IPS-18c (cell line): ENCODE data around the gene CMTM8.

Experiments
- H3K4me3 ChIP-seq: 2 replicates; pipeline ENCODE4 v1.7.0; 2013; ENCODE audit warnings: low read depth, mild to moderate bottlenecking, low read length, moderate library complexity; ENCODE audit not compliant: insufficient read depth
- H3K9me3 ChIP-seq: one replicate; pipeline ENCODE4 v1.6.1; 2013; ENCODE audit warnings: mild to moderate bottlenecking, low read length, moderate library complexity; ENCODE audit not compliant: control insufficient read depth, insufficient read depth

The CMTM8 gene

DNA sequence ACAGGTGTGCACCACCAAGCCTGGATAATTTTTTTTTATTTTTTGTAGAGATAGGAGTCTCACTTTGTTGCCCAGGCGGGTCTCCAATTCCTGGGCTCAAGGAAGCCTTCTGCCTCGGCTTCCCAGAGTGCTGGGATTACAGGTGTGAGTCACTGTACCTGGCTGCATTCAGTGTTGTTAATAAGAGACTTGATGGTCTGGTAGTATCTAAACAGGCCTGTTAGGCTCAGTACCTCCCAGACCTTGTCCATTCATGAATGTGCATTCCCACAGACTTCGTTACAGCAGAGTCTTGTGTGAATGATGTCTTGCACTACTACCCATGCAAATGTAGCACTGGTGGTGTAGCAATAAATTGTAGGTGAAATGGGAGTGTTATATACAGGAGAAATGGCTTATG, 17.7 kb downstream of the CMTM8 start:
- Histone ChIP-seq H3K9me3 (peaks cover 3% of the 10 kb centered on the region), H3K4me3 (no peak overlapping the region)

DNA sequence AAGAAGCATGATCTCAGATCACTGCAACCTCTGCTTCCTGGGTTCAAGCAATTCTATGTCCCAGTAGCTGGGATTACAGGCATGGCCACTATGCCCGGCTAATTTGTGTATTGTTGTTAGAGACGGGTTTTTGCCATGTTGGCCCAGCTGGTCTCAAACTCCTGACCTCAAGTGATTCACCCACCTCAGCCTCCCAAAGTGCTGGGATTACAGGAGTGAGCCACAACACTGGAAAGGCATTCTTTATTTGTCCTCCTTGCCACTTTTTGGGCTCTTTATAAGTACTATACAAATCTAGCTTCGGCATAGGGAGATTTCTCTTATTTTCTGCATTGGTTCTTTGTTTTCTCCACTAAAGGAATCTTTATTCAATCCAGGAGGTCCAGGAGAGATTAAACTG, 18.6 kb downstream of the CMTM8 start:
- Histone ChIP-seq H3K9me3 (peaks cover 3% of the 10 kb centered on the region), H3K4me3 (no peak overlapping the region)

DNA sequence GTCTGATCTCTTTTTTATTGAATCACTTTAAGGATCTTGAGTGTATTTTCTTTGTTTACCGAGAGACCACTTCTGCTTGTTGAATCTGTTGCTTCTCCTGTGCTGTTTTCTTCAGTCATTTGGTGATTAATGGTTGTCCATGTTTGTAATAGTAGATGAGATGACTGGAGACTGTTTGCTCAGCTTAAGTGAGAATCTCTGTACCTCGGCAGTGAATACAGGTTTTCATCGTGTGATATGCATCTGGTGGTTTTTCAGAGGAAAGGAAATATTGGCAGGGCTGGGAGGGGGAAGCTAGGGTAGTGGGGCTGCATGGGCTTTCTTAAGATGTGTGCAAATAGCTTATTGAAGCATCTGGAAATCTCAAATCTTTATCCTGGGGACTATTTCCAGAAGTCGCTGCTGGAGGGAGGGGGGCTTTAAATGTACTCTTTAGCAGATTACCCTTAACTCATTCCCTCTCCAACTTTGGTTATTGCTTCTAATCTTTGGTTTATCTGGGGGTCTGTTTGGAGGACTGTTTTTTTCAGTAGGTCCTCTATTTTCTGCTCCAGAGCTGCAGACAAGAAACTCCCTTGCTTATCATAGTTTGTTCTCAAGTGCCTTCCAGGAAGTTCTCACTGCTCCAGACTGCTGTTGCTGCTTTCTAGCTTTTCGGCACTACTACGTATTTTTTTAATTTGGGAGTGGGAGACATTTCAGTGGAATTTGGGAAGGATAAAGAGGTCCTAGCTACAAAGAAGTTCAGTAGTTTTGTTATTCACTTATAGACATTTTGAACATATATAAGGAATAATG, 19.4 kb downstream of the CMTM8 start:
- Histone ChIP-seq H3K4me3 (no peak overlapping the region), H3K9me3 (peaks cover 3% of the 10 kb centered on the region)

DNA sequence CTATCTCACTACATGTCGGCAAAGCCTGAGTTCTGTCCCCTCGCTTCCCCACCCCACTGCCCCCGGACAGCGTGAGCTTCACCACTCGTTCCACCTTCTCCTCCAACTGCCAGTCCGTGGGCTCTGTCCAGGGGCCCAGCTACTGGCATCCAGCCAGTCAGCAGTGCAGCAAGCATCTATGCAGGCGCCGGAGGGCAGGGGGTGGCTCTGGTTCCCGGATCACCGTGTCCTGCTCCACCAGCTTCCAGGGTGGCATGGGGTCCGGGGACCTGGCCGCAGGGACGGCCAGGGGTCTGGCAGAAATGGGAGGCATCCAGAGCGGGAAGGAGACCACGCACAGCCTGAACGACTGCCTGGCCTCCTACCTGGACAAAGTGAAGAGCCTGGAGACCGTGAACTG, 20.4 kb downstream of the CMTM8 start:
- no peak overlapping the region for H3K4me3 ChIP-seq
- H3K9me3 ChIP-seq: no peaks in the 10 kb centered on the region

DNA sequence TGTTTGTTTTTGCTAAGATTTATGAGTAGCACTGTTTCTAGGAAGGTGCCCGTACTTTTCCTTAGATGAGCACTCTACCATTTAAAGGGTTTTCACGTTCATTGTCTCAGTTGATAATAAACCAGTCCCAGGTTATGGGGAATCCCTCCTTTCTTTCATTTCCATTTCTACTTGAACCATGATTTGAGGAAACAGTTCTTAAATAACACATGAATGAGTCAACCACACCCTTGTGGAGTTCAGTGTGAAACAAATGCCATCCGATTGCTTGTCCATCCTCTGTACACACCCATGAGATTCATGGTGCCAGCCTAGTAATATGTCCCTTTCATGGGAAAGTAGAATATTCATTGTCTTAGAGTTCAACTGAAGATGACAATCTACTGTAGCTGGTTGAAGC, 23.1 kb downstream of the CMTM8 start:
- H3K4me3 ChIP-seq: no peak overlapping the region
- no peaks in the 10 kb centered on the region for H3K9me3 ChIP-seq

DNA sequence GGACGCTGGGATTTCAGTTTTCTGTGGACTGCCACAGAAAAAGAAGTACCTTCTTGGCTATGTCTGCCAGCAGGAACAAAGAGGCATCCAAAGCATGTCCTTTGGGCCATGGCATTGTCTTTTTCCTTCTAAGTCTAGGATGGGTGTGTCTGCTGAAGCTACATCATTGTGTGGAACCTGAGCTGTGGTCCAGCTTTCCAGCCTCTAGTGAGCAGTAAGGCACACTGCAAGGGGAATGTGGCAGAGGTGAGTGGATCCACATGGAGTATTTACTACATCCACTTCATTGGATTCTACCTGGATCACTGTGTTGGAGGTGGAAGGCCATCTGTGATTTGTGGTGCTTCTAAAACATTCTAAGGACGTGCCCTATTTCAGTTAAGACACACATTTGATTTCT, 23.7 kb downstream of the CMTM8 start:
- no peaks in the 10 kb centered on the region for H3K9me3 ChIP-seq

DNA sequence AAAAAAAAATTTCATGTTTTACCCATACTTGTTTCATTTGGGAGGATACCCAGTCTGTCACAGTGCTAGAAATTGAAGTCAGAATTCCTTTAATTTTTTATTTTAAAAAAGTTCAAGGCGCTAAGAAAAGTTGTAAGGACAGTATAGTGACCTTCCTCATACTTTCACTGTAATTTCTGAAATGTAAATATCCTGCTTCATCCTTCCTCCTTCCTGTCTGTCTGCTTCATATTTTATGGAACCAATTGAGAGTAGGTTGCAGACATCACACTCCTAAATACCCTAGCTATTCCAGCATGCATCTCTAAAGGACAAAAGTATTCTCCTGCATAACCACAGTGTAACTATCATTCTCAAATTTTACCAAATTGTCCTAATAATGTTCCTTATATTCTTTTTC, 35.8 kb downstream of the CMTM8 start:
- H3K4me3 ChIP-seq: no peak overlapping the region
- no peaks in the 10 kb centered on the region for H3K9me3 ChIP-seq

More for the DNA sequence above, 23.7 kb downstream of the CMTM8 start:
- no peak overlapping the region for H3K4me3 ChIP-seq

DNA sequence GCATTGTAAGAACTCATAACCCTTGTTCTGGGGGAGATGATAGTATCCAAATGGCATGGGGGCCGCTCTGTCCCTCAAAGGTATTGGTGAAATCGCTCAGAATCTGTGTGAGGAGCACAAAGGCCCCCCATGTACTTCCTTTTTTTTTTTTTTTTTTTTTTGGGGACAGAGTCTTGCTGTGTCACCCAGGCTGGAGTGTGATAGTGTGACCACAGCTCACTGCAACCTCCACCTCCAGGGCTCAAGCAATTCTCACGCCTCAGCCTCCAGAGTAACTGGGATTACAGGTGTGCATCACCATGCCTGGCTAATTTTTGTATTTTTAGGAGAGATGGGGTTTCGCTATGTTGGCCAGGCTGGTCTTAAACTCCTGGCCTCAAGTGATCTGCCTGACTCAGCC, 37.0 kb downstream of the CMTM8 start:
- no peaks in the 10 kb centered on the region for H3K9me3 ChIP-seq
- no peak overlapping the region for H3K4me3 ChIP-seq

DNA sequence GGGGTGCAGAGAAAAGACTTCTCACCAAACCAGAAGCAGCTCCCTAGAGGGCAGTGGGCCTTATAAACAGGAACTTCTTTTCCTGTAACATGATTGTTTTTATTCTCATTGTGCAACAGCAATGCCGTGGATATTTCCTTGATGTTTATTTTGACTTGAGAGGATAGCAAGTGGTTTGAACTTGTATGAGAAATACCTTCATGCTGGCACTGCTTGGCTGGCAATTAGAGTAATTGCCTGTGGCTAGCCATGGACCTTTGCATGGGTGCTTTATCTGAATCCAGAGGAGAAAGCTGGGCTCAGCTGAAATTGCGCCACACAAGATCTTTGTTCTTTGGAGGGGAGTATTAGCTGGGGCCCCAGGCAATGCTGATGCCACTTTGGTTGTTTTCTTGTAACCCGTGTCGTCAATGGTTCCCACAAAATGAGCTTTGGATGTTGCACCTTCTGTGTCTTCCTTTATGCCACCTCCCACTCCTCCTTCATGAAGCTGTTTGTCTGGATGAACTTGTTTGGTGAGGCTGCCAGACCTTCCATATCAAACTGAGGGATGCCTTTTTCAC, 37.9 kb downstream of the CMTM8 start:
- no peak overlapping the region for H3K4me3 ChIP-seq

DNA sequence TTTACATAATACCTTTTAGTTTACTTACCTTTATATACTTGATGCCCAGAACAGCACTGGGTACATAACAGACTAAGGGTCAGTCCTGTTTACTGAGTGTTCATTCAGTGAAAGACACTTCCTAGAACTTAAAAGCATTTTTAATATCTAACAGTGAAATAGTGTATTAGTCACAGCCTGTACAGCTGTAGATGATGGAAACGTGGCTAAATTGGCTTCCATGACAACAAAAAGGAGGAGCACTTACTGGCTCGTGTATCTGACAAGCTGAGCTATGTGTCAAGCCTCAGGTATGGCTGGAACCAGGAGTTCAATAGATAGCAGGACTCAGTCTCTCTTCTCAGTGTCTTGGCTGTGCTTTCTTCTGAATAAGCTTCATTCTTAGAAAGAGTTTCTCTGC, 40.2 kb downstream of the CMTM8 start:
- H3K9me3 ChIP-seq: no peaks in the 10 kb centered on the region

More for the DNA sequence above, 37.9 kb downstream of the CMTM8 start:
- H3K9me3 ChIP-seq: no peaks in the 10 kb centered on the region

DNA sequence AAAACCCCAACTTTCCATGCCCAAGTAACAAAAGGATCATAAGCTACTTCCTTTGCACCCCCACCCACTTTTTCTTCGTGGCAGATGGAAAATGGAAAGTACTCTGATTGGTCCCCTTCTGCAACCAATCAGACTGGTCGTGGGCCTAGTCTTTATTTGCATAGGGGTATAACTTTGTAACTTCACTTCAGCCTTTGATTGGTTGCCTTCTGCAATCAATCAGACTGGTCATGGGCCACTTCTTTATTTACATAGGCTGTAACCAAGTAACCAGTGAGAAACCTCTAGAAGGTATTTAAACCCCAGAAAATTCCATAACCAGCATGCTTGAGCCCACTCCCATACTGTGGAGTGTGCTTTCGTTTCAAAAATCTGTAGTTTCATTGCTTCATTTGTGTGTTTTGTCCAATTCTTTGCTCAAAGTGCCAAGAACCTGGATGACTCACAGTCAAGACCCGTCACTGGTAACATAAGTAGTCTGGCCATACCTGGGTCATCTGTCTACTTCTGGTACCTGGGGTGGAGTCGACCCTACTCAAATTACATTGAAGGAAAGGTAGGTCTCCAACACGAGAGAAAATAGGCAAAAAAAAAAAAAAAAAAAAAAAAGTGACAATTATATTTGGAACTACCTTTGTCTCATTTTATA, 41.9 kb downstream of the CMTM8 start:
- Histone ChIP-seq H3K9me3 (no peaks in the 10 kb centered on the region), H3K4me3 (no peak overlapping the region)

More for the DNA sequence above, 40.2 kb downstream of the CMTM8 start:
- H3K4me3 ChIP-seq: no peak overlapping the region

DNA sequence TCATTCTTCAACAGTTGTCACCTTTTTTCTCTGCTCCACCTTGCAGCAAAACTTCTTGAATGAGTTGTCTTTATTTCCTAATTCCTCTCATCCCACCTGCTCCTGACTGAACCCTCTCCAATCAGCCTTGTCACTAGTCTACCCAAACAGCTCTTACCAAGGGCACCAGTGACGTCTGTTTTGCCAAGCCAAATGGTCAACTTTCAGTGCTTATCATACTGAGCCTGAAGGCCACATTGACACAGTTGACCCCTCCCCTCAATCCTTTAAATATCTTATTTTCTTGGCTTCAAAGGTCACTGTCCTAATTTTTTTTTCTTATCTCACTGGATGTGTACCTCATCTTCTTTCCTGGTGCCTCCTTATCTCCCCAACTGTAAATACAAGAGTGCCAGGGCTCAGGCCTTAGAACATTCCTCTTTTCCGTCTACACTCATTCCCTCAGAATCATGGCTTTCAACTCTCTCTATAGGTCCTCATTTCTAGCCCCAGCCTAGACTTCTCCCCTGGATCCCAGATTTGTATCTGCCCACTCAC, 43.2 kb downstream of the CMTM8 start:
- no peaks in the 10 kb centered on the region for H3K9me3 ChIP-seq

DNA sequence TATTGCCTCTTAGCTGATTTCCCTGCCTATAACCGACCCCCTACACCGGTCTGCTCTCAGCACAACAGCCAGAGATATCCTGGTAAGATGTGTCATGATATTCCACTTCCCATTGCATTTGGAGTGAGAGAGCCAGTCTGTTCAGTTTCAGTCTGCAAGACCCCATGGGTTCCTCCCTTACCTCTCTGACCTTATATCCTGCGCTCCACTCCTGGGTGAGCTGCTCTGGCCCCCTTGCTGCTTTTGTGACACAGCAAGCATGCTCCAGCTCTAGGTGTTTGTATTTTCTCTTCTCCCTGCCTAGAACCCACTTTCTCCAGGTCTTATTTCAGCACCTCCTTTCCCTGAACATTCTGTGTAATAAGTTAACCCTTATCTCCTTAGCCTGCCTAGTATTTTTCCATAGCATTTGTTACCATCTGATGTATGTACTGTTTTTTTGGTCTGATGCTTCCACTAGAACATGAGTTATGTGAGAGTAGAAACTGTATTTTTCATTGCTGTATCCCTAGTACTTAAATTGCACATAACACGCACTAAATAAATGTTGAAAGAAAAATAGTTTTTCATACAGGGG, 44.2 kb downstream of the CMTM8 start:
- no peak overlapping the region for H3K4me3 ChIP-seq
- no peaks in the 10 kb centered on the region for H3K9me3 ChIP-seq

More for the DNA sequence above, 43.2 kb downstream of the CMTM8 start:
- H3K4me3 ChIP-seq: no peak overlapping the region

DNA sequence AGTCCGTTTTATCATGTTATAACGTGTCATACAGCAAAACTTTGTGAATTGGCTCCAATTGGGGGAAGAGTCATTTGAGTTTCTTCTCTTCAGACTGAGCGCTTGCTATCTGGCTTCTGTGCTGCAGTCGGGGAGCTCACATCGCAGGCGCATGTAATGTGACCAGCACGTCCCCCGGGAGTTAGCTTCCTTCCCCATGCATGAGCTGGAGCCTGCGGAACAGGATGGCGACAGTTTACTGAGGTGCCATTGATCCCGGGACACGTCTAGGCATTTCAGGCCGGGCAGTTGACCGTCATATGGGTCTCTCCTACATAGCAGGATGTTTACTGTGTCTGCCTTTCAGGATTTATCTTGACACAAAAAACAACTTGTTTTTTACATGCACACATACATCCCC, 44.8 kb downstream of the CMTM8 start:
- Histone ChIP-seq H3K9me3 (no peaks in the 10 kb centered on the region), H3K4me3 (no peak overlapping the region)

DNA sequence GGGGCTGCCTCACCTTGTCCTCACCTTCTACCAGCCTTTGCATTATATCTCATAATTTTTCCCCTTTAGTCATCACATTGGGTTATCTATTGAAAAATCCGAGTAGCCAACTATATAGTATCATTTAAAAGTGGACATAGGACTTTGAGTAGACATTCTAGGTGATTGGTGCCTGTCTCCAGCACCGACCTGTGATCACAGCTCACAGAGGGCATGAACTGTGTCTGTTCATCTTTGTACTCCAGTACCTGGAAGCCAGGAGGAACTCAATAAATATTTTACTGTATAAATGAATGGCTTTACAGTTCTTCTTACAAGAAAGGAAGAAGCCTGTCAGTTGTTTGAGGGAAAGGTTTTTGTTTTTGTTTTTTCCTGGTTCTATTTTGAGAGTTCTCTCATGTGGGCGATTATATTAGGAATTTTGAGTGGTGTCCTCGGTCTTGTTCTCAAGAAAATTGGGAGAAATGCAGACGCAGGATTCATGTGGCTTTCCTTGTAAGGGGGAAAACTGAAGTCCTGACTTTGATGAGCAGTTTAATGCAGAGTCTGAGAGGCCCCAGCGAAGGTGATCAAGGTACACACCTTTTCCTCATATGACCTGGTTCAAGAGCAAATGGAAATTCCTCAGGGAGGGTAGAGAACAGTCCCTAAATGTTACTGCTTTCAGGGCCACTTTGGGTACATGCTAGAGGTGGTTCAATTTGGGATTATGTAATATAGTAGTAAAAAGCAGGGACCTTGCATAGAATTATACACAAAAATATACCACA, 46.1 kb downstream of the CMTM8 start:
- H3K4me3 ChIP-seq: no peak overlapping the region
- H3K9me3 ChIP-seq: no peaks in the 10 kb centered on the region

DNA sequence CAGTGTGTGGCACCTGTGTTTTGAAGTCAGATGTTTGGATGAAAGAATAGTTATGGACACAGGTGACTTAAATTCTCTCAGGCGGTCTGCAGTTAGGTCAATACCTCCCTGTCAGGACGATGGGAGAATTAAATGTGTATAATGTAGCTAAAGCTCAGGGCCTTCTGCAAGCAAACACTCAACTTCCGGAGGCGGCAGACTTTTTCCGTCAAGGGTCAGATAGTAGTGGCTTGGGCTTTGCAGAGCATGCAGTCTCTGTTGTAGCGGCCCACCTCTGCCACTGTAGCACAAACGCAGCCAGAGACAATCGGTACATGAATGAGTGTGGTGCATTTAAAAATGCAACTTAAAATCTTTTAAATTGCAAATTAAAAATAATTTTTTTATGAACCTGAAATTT, 47.4 kb downstream of the CMTM8 start:
- no peaks in the 10 kb centered on the region for H3K9me3 ChIP-seq
- H3K4me3 ChIP-seq: no peak overlapping the region

DNA sequence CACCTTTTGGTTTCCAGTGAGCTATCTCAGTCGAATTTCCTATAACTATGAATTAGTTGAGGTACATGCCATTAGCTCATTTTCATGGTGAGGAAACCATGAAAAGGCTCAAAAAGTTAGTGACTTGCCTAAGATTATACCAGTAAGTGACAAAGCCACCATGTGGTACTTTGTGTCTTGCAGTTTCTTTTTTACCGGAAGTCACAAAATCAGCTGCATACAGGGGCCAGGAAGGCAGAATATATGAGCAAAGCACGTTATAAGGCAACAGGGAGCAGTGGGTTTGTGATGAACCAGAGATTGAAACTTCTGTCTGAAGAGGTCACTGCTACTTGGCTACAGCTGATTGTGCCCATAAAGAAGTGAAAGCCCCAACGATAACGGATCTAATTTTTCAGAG, 50.3 kb downstream of the CMTM8 start:
- no peaks in the 10 kb centered on the region for H3K9me3 ChIP-seq
- H3K4me3 ChIP-seq: no peak overlapping the region
